H9 (cell line): Measurements from ENCODE around the gene CRISPLD2. TPM values are rescaled to one million over a fixed set of nuclear protein-coding genes. Genes with fewer than 3 reads are reported as not detected.
A peak's percentile ranks its signal among the peaks of the same experiment; 100 is the strongest.

Source experiments
- DNase-seq: peaks from one replicate; pipeline ENCODE4 v3.0.0-alpha.2; 2017
- H2AFZ ChIP-seq: one replicate; pipeline ENCODE4 v1.6.1; 2013; ENCODE audit warnings: mild to moderate bottlenecking, low read length, control low read depth, moderate library complexity
- H2AK5ac ChIP-seq: 2 replicates; pipeline ENCODE4 v1.6.1; 2013; ENCODE audit warnings: low read length, control low read depth, mixed read lengths; ENCODE audit not compliant: insufficient read length
- H2BK120ac ChIP-seq: one replicate; pipeline ENCODE4 v1.6.1; 2013; ENCODE audit warnings: low read depth, mild to moderate bottlenecking, low read length, control low read depth, inconsistent platforms; ENCODE audit not compliant: poor library complexity, severe bottlenecking
- H2BK12ac ChIP-seq: 2 replicates; pipeline ENCODE4 v1.6.1; 2013; ENCODE audit warnings: low read length, control low read depth, mixed read lengths, low read depth; ENCODE audit not compliant: insufficient read length
- H2BK15ac ChIP-seq: 2 replicates; pipeline ENCODE4 v1.6.1; 2013; ENCODE audit warnings: low read depth, low read length, control low read depth
- H2BK20ac ChIP-seq: one replicate; pipeline ENCODE4 v1.6.1; 2013; ENCODE audit warnings: low read depth, mild to moderate bottlenecking, low read length, control low read depth, inconsistent platforms; ENCODE audit not compliant: poor library complexity, severe bottlenecking
- H2BK5ac ChIP-seq: 2 replicates; pipeline ENCODE4 v1.6.1; 2013; ENCODE audit warnings: low read length, control low read depth, mixed read lengths; ENCODE audit not compliant: insufficient read length
- H3K14ac ChIP-seq: 2 replicates; pipeline ENCODE4 v1.6.1; 2013; ENCODE audit warnings: low read length, control low read depth; ENCODE audit not compliant: insufficient read depth
- H3K18ac ChIP-seq: 2 replicates; pipeline ENCODE4 v1.6.1; 2013; ENCODE audit warnings: low read depth, mild to moderate bottlenecking, mixed read lengths, low read length, control low read depth; ENCODE audit not compliant: insufficient read length
- H3K23ac ChIP-seq: 2 replicates; pipeline ENCODE4 v1.6.1; 2013; ENCODE audit warnings: low read length, control low read depth, mixed read lengths, low read depth; ENCODE audit not compliant: insufficient read length
- H3K23me2 ChIP-seq: 2 replicates; pipeline ENCODE4 v1.6.1; 2013; ENCODE audit warnings: low read depth, mild to moderate bottlenecking, mixed read lengths, low read length, control low read depth; ENCODE audit not compliant: insufficient read length, poor library complexity, severe bottlenecking
- H3K27ac ChIP-seq: 2 replicates; pipeline ENCODE4 v1.5.1; 2013; ENCODE audit warnings: low read length, control low read depth, mixed read lengths, low read depth; ENCODE audit not compliant: insufficient read length
- H3K27me3 ChIP-seq: 2 replicates; pipeline ENCODE4 v1.6.1; 2013; ENCODE audit warnings: low read length, control low read depth, inconsistent platforms; ENCODE audit not compliant: insufficient read depth
- H3K4ac ChIP-seq: 2 replicates; pipeline ENCODE4 v1.6.1; 2013; ENCODE audit warnings: low read depth, mild to moderate bottlenecking, control low read depth, inconsistent platforms, low read length, moderate library complexity
- H3K4me1 ChIP-seq: 2 replicates; pipeline ENCODE4 v1.6.1; 2013; ENCODE audit warnings: low read length, control low read depth, inconsistent platforms; ENCODE audit not compliant: insufficient read depth
- H3K4me2 ChIP-seq: 2 replicates; pipeline ENCODE4 v1.6.1; 2013; ENCODE audit warnings: low read length, control low read depth, mixed read lengths; ENCODE audit not compliant: insufficient read length, insufficient read depth
- H3K56ac ChIP-seq: 2 replicates; pipeline ENCODE4 v1.6.1; 2013; ENCODE audit warnings: low read depth, mild to moderate bottlenecking, mixed read lengths, low read length, control low read depth; ENCODE audit not compliant: insufficient read length
- H3K79me1 ChIP-seq: 2 replicates; pipeline ENCODE4 v1.6.1; 2013; ENCODE audit warnings: low read depth, mild to moderate bottlenecking, moderate library complexity, low read length, control low read depth, inconsistent platforms; ENCODE audit not compliant: insufficient read depth, poor library complexity, severe bottlenecking
- H3K79me2 ChIP-seq: 2 replicates; pipeline ENCODE4 v1.6.1; 2013; ENCODE audit warnings: low read length, control low read depth, inconsistent platforms; ENCODE audit not compliant: insufficient read depth
- H3K9ac ChIP-seq: 2 replicates; pipeline ENCODE4 v1.6.1; 2013; ENCODE audit warnings: low read length, control low read depth, mixed read lengths; ENCODE audit not compliant: insufficient read length; ENCODE audit errors: extremely low read depth
- H3K9me3 ChIP-seq: one replicate; pipeline ENCODE4 v1.6.1; 2013; ENCODE audit warnings: low read depth, low read length, inconsistent platforms; ENCODE audit not compliant: control insufficient read depth
- H3T11ph ChIP-seq: one replicate; pipeline ENCODE4 v1.6.1; 2013; ENCODE audit warnings: mild to moderate bottlenecking, low read length, control low read depth, inconsistent platforms
- H4K20me1 ChIP-seq: one replicate; pipeline ENCODE4 v1.6.1; 2013; ENCODE audit not compliant: control insufficient read depth, insufficient read length, insufficient read depth
- H4K5ac ChIP-seq: 2 replicates; pipeline ENCODE4 v1.6.1; 2013; ENCODE audit warnings: low read depth, mild to moderate bottlenecking, mixed read lengths, low read length, control low read depth; ENCODE audit not compliant: insufficient read length
- H4K8ac ChIP-seq: replicated peaks from 2 replicates; pipeline ENCODE4 v1.6.1; 2013; ENCODE audit warnings: low read length, control low read depth, mixed read lengths, low read depth; ENCODE audit not compliant: insufficient read length
- H4K91ac ChIP-seq: 2 replicates; pipeline ENCODE4 v1.6.1; 2013; ENCODE audit warnings: low read depth, mild to moderate bottlenecking, moderate library complexity, mixed read lengths, low read length, control low read depth; ENCODE audit not compliant: insufficient read length
- H3K27ac Mint-ChIP-seq, 3 experiments: 2 replicates in 2 of 3; 3 replicates in 1 of 3; pipeline ENCODE4 v1.8.0; 2020 to 2021; ENCODE audit warnings: mixed read lengths in 3 of 3, mild to moderate bottlenecking in 1 of 3, moderate library complexity in 1 of 3
- H3K27me3 Mint-ChIP-seq: 2 replicates; pipeline ENCODE4 v1.8.0; 2021; ENCODE audit warnings: low read depth, mild to moderate bottlenecking, moderate library complexity, mixed read lengths
- H3K36me3 Mint-ChIP-seq, 3 experiments: 2 replicates in 2 of 3; 3 replicates in 1 of 3; pipeline ENCODE4 v1.8.0; 2020 to 2021; ENCODE audit warnings: low read depth in 3 of 3, mixed read lengths in 3 of 3; ENCODE audit not compliant: insufficient read depth in 1 of 3
- H3K4me1 Mint-ChIP-seq, 2 experiments: 2 replicates each; pipeline ENCODE4 v1.8.0; 2020; ENCODE audit warnings: mixed read lengths in 2 of 2
- H3K4me3 Mint-ChIP-seq, 2 experiments: 2 replicates in 1 of 2; 3 replicates in 1 of 2; pipeline ENCODE4 v1.8.0; 2020 to 2021; ENCODE audit warnings: mild to moderate bottlenecking in 2 of 2, mixed read lengths in 2 of 2, moderate library complexity in 1 of 2
- H3K9me3 Mint-ChIP-seq, 2 experiments: 2 replicates in 1 of 2; 3 replicates in 1 of 2; pipeline ENCODE4 v1.8.0; 2020; ENCODE audit warnings: mild to moderate bottlenecking in 2 of 2, mixed read lengths in 2 of 2, moderate library complexity in 1 of 2
- whole genome bisulfite sequencing: extraction: QIAGEN DNeasy Blood & Tissue Kit; methylation state at CpG from one replicate; pipeline ENCODE4 v1.1.7; 2013; ENCODE audit warnings: missing lambda C conversion rate, low lambda C conversion rate, mixed read lengths; ENCODE audit not compliant: insufficient read length; ENCODE audit errors: extremely low coverage; 5-methylcytosine and 5-hydroxymethylcytosine counted together
- total RNA-seq: library from RNA; stranded (reverse); gene quantifications from 2 replicates; pipeline ENCODE4 v1.2.1, GENCODE V29; 2021
- TF ChIP-seq, protein P1 (sequence below): fragments of 200-600 bp; sonication (generic); conservative IDR thresholded peaks from 3 replicates; pipeline ENCODE4 v1.8.0; 2021; ENCODE audit warnings: antibody characterized with exemption, mild to moderate bottlenecking

CRISPLD2 gene
- total RNA-seq, 1 experiment from 2014 or later: 2.3 TPM

DNA sequence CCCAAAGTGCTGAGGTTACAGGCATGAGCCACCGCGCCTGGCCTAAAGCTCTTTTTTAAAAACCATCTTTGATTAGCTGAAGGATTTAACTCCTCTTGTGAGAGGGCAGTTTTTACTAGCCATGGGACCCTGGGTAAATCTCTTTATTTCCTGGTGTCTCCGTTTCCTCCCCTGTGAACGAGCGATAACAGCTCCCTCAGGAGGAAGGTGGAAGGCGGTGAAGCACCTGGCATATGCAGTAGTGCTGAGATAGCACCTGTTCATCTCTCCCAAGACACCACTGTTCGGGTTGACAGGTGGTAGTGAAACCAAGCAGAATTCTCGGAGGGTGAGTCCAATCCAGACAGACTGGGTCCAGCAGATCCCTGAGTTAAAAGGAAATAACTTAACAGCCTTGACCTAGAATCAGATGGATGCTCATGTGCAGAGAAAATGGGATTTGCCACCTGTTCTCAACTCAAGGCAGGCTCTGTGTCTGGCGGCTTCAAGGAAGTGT, 86.2 kb downstream of the CRISPLD2 start:
- H3K36me3 Mint-ChIP-seq: no peaks in the 10 kb centered on the region; a peak in 1 of 7 replicates
- H4K5ac ChIP-seq: no peak overlapping the region
- no peaks in the 10 kb centered on the region for H3K27me3 ChIP-seq
- H3K9ac ChIP-seq: no peak overlapping the region
- H3K23ac ChIP-seq: no peak overlapping the region
- no peaks in the 10 kb centered on the region for H3K4me1 ChIP-seq
- H4K8ac ChIP-seq: no peak overlapping the region
- no peaks in the 10 kb centered on the region for H4K20me1 ChIP-seq
- H3T11ph ChIP-seq: no peak overlapping the region
- no peak overlapping the region for H3K56ac ChIP-seq
- H3K14ac ChIP-seq: no peak overlapping the region
- no peaks in the 10 kb centered on the region for H3K79me1 ChIP-seq
- TF ChIP-seq, protein P1, sequence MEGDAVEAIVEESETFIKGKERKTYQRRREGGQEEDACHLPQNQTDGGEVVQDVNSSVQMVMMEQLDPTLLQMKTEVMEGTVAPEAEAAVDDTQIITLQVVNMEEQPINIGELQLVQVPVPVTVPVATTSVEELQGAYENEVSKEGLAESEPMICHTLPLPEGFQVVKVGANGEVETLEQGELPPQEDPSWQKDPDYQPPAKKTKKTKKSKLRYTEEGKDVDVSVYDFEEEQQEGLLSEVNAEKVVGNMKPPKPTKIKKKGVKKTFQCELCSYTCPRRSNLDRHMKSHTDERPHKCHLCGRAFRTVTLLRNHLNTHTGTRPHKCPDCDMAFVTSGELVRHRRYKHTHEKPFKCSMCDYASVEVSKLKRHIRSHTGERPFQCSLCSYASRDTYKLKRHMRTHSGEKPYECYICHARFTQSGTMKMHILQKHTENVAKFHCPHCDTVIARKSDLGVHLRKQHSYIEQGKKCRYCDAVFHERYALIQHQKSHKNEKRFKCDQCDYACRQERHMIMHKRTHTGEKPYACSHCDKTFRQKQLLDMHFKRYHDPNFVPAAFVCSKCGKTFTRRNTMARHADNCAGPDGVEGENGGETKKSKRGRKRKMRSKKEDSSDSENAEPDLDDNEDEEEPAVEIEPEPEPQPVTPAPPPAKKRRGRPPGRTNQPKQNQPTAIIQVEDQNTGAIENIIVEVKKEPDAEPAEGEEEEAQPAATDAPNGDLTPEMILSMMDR: peak; percentile 48
- H2BK5ac ChIP-seq: no peak overlapping the region
- H3K18ac ChIP-seq: no peak overlapping the region
- H3K27me3 Mint-ChIP-seq: no peaks in the 10 kb centered on the region
- no peak overlapping the region for H2BK120ac ChIP-seq
- H3K4me2 ChIP-seq: no peak overlapping the region
- DNase-seq: no peak
- H3K27ac ChIP-seq: no peak overlapping the region
- WGBS: no CpG with 5 or more reads among the region's 9 CpGs
- no peaks in the 10 kb centered on the region for H3K9me3 Mint-ChIP-seq
- H2BK15ac ChIP-seq: no peak overlapping the region
- H3K27ac Mint-ChIP-seq: no peak overlapping the region
- H2BK20ac ChIP-seq: no peak overlapping the region
- H2AK5ac ChIP-seq: no peak overlapping the region
- no peak overlapping the region for H3K4ac ChIP-seq
- no peak overlapping the region for H2BK12ac ChIP-seq
- H3K9me3 ChIP-seq: no peaks in the 10 kb centered on the region
- no peak overlapping the region for H2AFZ ChIP-seq
- no peak overlapping the region for H3K4me3 Mint-ChIP-seq
- no peaks in the 10 kb centered on the region for H3K4me1 Mint-ChIP-seq
- no peaks in the 10 kb centered on the region for H3K23me2 ChIP-seq
- no peaks in the 10 kb centered on the region for H3K79me2 ChIP-seq
- no peak overlapping the region for H4K91ac ChIP-seq
